SK-N-MC (cell line): ENCODE measurements around the gene SYN1.

Experiments used
- EZH2 ChIP-seq: fragments of 200-600 bp; sonication (generic); IDR thresholded peaks from one replicate; pipeline ENCODE4 v1.6.1; 2017; ENCODE audit warnings: antibody characterized with exemption
- POLR2AphosphoS5 ChIP-seq: IDR thresholded peaks from 2 replicates; pipeline ENCODE4 v1.6.1; 2012; ENCODE audit warnings: mild to moderate bottlenecking, low read depth, low read length, borderline replicate concordance

DNA sequence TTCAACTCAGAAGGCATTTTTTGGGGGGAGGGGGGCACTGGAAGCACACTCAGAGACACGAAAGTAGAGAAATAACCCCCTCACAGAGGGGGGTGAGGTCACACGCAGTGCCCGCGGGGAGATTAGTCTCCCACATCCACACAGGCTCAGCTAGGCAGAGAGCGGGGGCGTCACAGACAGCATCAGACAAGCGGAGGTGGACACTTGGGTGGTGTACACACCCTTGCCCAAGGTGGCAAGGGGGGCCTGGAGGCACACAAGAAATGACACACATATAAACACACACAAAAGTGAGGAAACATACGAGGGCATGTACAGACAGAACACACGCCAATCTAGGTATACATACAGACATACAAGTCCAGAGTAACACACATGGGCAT, 637 bp upstream of the SYN1 start:
- TF ChIP-seq POLR2AphosphoS5 (no peak), EZH2 (no peak)
